Mucosa of rectum (tissue), 2 donors: ENCODE measurements around the gene HTRA1.

Source experiments
- H3K27ac ChIP-seq, 2 donors: one replicate each; pipeline ENCODE4 v1.7.0; 2013; ENCODE audit warnings: inconsistent platforms in 2 of 2, low read depth in 2 of 2, low read length in 2 of 2
- H3K27me3 ChIP-seq, 2 donors: one replicate each; pipeline ENCODE4 v1.7.0; 2013; ENCODE audit warnings: low read length in 2 of 2; ENCODE audit not compliant: control insufficient read depth in 2 of 2, insufficient read depth in 2 of 2
- H3K36me3 ChIP-seq, 2 donors: one replicate each; pipeline ENCODE4 v1.7.0; 2013; ENCODE audit warnings: low read length in 2 of 2; ENCODE audit not compliant: control insufficient read depth in 2 of 2, insufficient read depth in 2 of 2
- H3K4me1 ChIP-seq, 2 donors: one replicate each; pipeline ENCODE4 v1.7.0; 2013; ENCODE audit warnings: low read length in 2 of 2, mild to moderate bottlenecking in 1 of 2; ENCODE audit not compliant: control insufficient read depth in 2 of 2, insufficient read depth in 2 of 2
- H3K4me3 ChIP-seq, 2 donors: one replicate each; pipeline ENCODE4 v1.7.0; 2013; ENCODE audit warnings: low read length in 2 of 2
- H3K9ac ChIP-seq, 2 donors: one replicate each; pipeline ENCODE4 v1.7.0; 2013; ENCODE audit warnings: low read length in 2 of 2, low read depth in 1 of 2, mild to moderate bottlenecking in 1 of 2
- H3K9me3 ChIP-seq, 2 donors: one replicate each; pipeline ENCODE4 v1.7.0; 2013; ENCODE audit warnings: low read length in 2 of 2; ENCODE audit not compliant: control insufficient read depth in 2 of 2
- donor health status: healthy.
- donor health status: Normal muscosa, but diverticular disease.

The HTRA1 gene

GRCh38 chr10:122513053-122513452 is 51.7 kb downstream of the HTRA1 start:
- Histone ChIP-seq H3K36me3 (no peaks in the 10 kb centered on the region), H3K4me1 (no peaks in the 10 kb centered on the region), H3K27ac (no peak overlapping the region), H3K9ac (no peak overlapping the region), H3K27me3 (no peaks in the 10 kb centered on the region), H3K9me3 (no peaks in the 10 kb centered on the region), H3K4me3 (no peak overlapping the region)

GRCh38 chr10:122514045-122514840 is 52.9 kb downstream of the HTRA1 start:
- no peaks in the 10 kb centered on the region for H3K4me1 ChIP-seq
- H3K4me3 ChIP-seq, result no peak overlapping the region
- H3K9me3 ChIP-seq, result no peaks in the 10 kb centered on the region
- H3K36me3 ChIP-seq, result no peaks in the 10 kb centered on the region
- no peak overlapping the region for H3K9ac ChIP-seq
- H3K27ac ChIP-seq, result no peak overlapping the region
- no peaks in the 10 kb centered on the region for H3K27me3 ChIP-seq

GRCh38 chr10:122515022-122515424 is 53.7 kb downstream of the HTRA1 start:
- no peaks in the 10 kb centered on the region for H3K27me3 ChIP-seq
- no peaks in the 10 kb centered on the region for H3K4me1 ChIP-seq
- H3K9ac ChIP-seq, result no peak overlapping the region
- no peak overlapping the region for H3K27ac ChIP-seq
- no peaks in the 10 kb centered on the region for H3K9me3 ChIP-seq
- H3K4me3 ChIP-seq, result no peak overlapping the region
- H3K36me3 ChIP-seq, result no peaks in the 10 kb centered on the region

DNA sequence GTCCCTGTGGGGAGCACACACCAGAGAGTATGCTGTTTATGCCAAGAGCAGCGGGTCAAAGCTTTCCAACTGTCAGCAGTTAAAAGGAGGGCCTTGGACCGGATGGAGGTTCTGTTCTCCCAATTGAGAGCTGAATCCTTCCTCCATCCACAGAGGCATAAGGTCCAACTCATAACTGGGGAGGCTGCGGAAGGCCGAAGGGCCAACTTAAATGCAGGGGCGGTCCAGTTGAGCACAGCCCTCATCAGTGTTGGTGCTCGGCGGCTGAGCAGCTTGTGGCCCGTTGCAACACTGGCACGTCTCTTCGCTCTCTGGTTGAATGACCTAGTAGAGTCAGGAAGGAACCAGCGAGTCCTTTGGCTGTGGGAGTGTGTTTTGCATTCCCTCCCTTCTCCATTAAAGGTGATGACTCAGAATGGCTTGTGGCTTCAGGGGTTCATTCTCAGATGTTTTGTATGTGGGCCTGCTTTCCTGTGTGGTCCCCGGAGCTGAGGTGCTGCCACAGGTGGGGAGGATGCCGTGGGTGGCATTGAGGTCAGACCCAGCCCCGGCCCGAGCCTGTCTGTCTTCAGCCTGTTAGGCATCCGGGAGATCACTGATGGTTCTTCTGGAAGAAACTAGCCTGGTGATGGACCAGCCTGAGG is 54.4 kb downstream of the HTRA1 start:
- H3K4me1 ChIP-seq, result no peaks in the 10 kb centered on the region
- no peaks in the 10 kb centered on the region for H3K36me3 ChIP-seq
- H3K9ac ChIP-seq, result no peak overlapping the region
- H3K4me3 ChIP-seq, result no peak overlapping the region
- no peaks in the 10 kb centered on the region for H3K27me3 ChIP-seq
- no peaks in the 10 kb centered on the region for H3K9me3 ChIP-seq
- no peak overlapping the region for H3K27ac ChIP-seq

- no peak overlapping the region for H3K9ac ChIP-seq
- no peaks in the 10 kb centered on the region for H3K36me3 ChIP-seq
- H3K27ac ChIP-seq, result no peak overlapping the region
- H3K9me3 ChIP-seq, result no peaks in the 10 kb centered on the region
- no peak overlapping the region for H3K4me3 ChIP-seq
- H3K4me1 ChIP-seq, result no peaks in the 10 kb centered on the region
- no peaks in the 10 kb centered on the region for H3K27me3 ChIP-seq
Observed at GRCh38 chr10:122516734-122517133, 55.4 kb downstream of the HTRA1 start.

- H3K27ac ChIP-seq, result no peak overlapping the region
- H3K4me3 ChIP-seq, result no peak overlapping the region
- no peaks in the 10 kb centered on the region for H3K36me3 ChIP-seq
- no peaks in the 10 kb centered on the region for H3K4me1 ChIP-seq
- H3K27me3 ChIP-seq, result no peaks in the 10 kb centered on the region
- H3K9ac ChIP-seq, result no peak overlapping the region
- no peaks in the 10 kb centered on the region for H3K9me3 ChIP-seq
Observed at GRCh38 chr10:122519144-122519543, 57.8 kb downstream of the HTRA1 start.

DNA sequence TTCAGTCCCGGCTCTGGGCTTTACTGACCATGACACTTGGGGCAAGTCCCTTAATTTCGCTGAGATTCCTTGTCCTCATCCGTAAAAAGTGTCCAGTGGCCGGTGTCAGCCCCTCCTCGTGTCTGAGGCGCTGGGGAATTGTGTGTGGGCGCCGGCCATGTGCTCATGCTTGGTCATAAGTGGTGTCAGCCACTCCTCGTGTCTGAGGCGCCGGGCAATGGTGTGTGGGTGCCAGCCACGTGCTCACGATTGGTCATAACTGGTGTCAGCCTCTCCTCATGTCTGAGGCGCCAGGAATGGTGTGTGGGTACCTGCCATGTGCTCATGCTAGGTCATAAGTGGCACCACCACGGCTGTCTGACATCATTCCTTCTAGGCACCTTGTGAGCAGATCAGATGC is 58.5 kb downstream of the HTRA1 start:
- Histone ChIP-seq H3K9ac (no peak overlapping the region), H3K27me3 (no peaks in the 10 kb centered on the region), H3K9me3 (no peaks in the 10 kb centered on the region), H3K4me1 (no peaks in the 10 kb centered on the region), H3K36me3 (no peaks in the 10 kb centered on the region), H3K4me3 (no peak overlapping the region), H3K27ac (no peak overlapping the region)

DNA sequence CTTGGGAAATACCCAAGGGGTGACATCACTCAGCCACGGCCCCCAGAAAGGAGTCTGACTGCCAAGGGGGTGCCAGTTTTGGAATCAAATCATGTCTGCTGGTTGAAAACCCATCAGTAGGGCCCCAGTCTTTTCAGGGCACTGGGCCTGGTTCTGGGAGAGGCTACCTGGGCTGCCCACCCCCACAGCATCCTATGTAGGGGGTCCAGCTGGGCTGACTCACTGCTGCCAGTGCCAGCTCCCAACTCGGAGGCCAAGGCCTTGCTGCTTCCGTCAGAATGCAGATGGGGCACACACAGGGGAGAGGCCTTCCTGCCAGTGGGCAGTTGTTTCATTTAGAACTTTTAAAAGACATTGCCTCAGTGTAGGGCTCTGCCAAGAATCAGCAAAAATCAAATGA is 59.7 kb downstream of the HTRA1 start:
- H3K9ac ChIP-seq, result no peak overlapping the region
- H3K4me1 ChIP-seq, result peaks cover 0 to 2% of the 10 kb centered on the region in 2 donors
- no peaks in the 10 kb centered on the region for H3K36me3 ChIP-seq
- H3K4me3 ChIP-seq, result no peak overlapping the region
- H3K27ac ChIP-seq, result no peak overlapping the region
- H3K27me3 ChIP-seq, result no peaks in the 10 kb centered on the region
- H3K9me3 ChIP-seq, result no peaks in the 10 kb centered on the region

- H3K4me3 ChIP-seq, result no peak overlapping the region
- H3K4me1 ChIP-seq, result peaks cover 0 to 2% of the 10 kb centered on the region in 2 donors
- H3K27me3 ChIP-seq, result no peaks in the 10 kb centered on the region
- no peaks in the 10 kb centered on the region for H3K36me3 ChIP-seq
- no peak overlapping the region for H3K9ac ChIP-seq
- H3K9me3 ChIP-seq, result no peaks in the 10 kb centered on the region
- H3K27ac ChIP-seq, result no peak overlapping the region
Observed at GRCh38 chr10:122524811-122525210, 63.5 kb downstream of the HTRA1 start.

GRCh38 chr10:122525788-122526187 is 64.4 kb downstream of the HTRA1 start:
- Histone ChIP-seq H3K9me3 (no peaks in the 10 kb centered on the region), H3K9ac (no peak overlapping the region), H3K27me3 (no peaks in the 10 kb centered on the region), H3K27ac (no peak overlapping the region), H3K36me3 (no peaks in the 10 kb centered on the region), H3K4me3 (no peak overlapping the region), H3K4me1 (peaks cover 0 to 2% of the 10 kb centered on the region in 2 donors)
